Mesenchymal stem cell (in vitro differentiated cells and primary cell): ENCODE data around the gene PAGR1. TPM values are rescaled to one million over a fixed set of nuclear protein-coding genes. Genes with fewer than 3 reads are reported as not detected.

ENCODE experiments used
- DNase-seq: peaks from one replicate; pipeline ENCODE4 v3.0.0-alpha.2; 2013
- H2AFZ ChIP-seq: one replicate; pipeline ENCODE4 v1.6.1; 2013; ENCODE audit warnings: low read depth, mild to moderate bottlenecking, control low read depth, inconsistent platforms, low read length, moderate library complexity
- H2AK5ac ChIP-seq: 2 replicates; pipeline ENCODE4 v1.6.1; 2013; ENCODE audit warnings: low read length, moderate library complexity, mild to moderate bottlenecking, inconsistent platforms; ENCODE audit not compliant: severe bottlenecking
- H2BK120ac ChIP-seq: one replicate; pipeline ENCODE4 v1.6.1; 2013; ENCODE audit warnings: low read depth, mild to moderate bottlenecking, inconsistent platforms, low read length, moderate library complexity
- H2BK12ac ChIP-seq, 2 experiments: one replicate each; pipeline ENCODE4 v1.6.1; 2013; ENCODE audit warnings: inconsistent platforms in 2 of 2, low read length in 2 of 2, mild to moderate bottlenecking in 2 of 2, moderate library complexity in 2 of 2, control low read depth in 1 of 2
- H2BK15ac ChIP-seq: one replicate; pipeline ENCODE4 v1.6.1; 2013; ENCODE audit warnings: mild to moderate bottlenecking, low read depth, inconsistent platforms; ENCODE audit not compliant: poor library complexity, severe bottlenecking
- H2BK5ac ChIP-seq: 2 replicates; pipeline ENCODE4 v1.6.1; 2013; ENCODE audit warnings: low read depth, mild to moderate bottlenecking, low read length, control low read depth, inconsistent platforms; ENCODE audit not compliant: poor library complexity, severe bottlenecking
- H3K14ac ChIP-seq, 2 experiments: one replicate each; pipeline ENCODE4 v1.6.1; 2013; ENCODE audit warnings: inconsistent platforms in 2 of 2, low read length in 2 of 2, control low read depth in 1 of 2, mild to moderate bottlenecking in 1 of 2, moderate library complexity in 1 of 2
- H3K18ac ChIP-seq, 2 experiments: one replicate each; pipeline ENCODE4 v1.6.1; 2013; ENCODE audit warnings: inconsistent platforms in 2 of 2, low read length in 2 of 2, control low read depth in 1 of 2, low read depth in 1 of 2, mild to moderate bottlenecking in 1 of 2
- H3K23ac ChIP-seq, 2 experiments: one replicate each; pipeline ENCODE4 v1.6.1; 2013; ENCODE audit warnings: inconsistent platforms in 2 of 2, low read length in 2 of 2, mild to moderate bottlenecking in 2 of 2, moderate library complexity in 2 of 2, control low read depth in 1 of 2
- H3K27ac ChIP-seq: 2 replicates; pipeline ENCODE4 v1.5.1; 2013; ENCODE audit warnings: mild to moderate bottlenecking, moderate library complexity, low read length, control low read depth, inconsistent platforms; ENCODE audit not compliant: poor library complexity, severe bottlenecking
- H3K27me3 ChIP-seq, 2 experiments: 2 replicates each; pipeline versions ENCODE4 v1.6.1 to v1.7.0; 2013; ENCODE audit warnings: low read length in 2 of 2, mild to moderate bottlenecking in 2 of 2, moderate library complexity in 2 of 2, control low read depth in 1 of 2, inconsistent platforms in 1 of 2; ENCODE audit not compliant: control insufficient read depth in 1 of 2, insufficient read depth in 1 of 2
- H3K36me3 ChIP-seq, 2 experiments: 2 replicates each; pipeline versions ENCODE4 v1.6.1 to v1.7.0; 2013; ENCODE audit warnings: low read length in 2 of 2, control low read depth in 1 of 2, inconsistent platforms in 1 of 2, low read depth in 1 of 2, mild to moderate bottlenecking in 1 of 2; ENCODE audit not compliant: insufficient read depth in 2 of 2, control insufficient read depth in 1 of 2
- H3K4ac ChIP-seq, 2 experiments: one replicate each; pipeline ENCODE4 v1.6.1; 2013; ENCODE audit warnings: inconsistent platforms in 2 of 2, low read length in 2 of 2, mild to moderate bottlenecking in 2 of 2, moderate library complexity in 2 of 2, control low read depth in 1 of 2, low read depth in 1 of 2
- H3K4me1 ChIP-seq: 2 replicates; pipeline ENCODE4 v1.6.1; 2013; ENCODE audit warnings: low read depth, low read length, control low read depth; ENCODE audit not compliant: control insufficient read depth, insufficient read depth
- H3K4me2 ChIP-seq: 2 replicates; pipeline ENCODE4 v1.6.1; 2013; ENCODE audit warnings: low read length, mild to moderate bottlenecking, inconsistent platforms; ENCODE audit not compliant: poor library complexity, severe bottlenecking
- H3K4me3 ChIP-seq, 2 experiments: 2 replicates each; pipeline versions ENCODE4 v1.5.1 to v1.7.0; 2013; ENCODE audit warnings: low read length in 2 of 2, mild to moderate bottlenecking in 2 of 2, control low read depth in 1 of 2, low read depth in 1 of 2; ENCODE audit not compliant: insufficient read depth in 1 of 2
- H3K79me1 ChIP-seq: replicated peaks from 2 replicates; pipeline ENCODE4 v1.6.1; 2013; ENCODE audit warnings: mild to moderate bottlenecking, control low read depth, low read length, inconsistent platforms; ENCODE audit not compliant: poor library complexity, severe bottlenecking
- H3K9ac ChIP-seq: 2 replicates; pipeline ENCODE4 v1.7.0; 2013; ENCODE audit warnings: mild to moderate bottlenecking, low read length, moderate library complexity
- H3K9me3 ChIP-seq: 2 replicates; pipeline ENCODE4 v1.7.0; 2013; ENCODE audit warnings: mild to moderate bottlenecking, low read length; ENCODE audit not compliant: control insufficient read depth
- H4K8ac ChIP-seq: one replicate; pipeline ENCODE4 v1.6.1; 2013; ENCODE audit warnings: inconsistent platforms, mild to moderate bottlenecking, low read length, moderate library complexity
- H4K91ac ChIP-seq: one replicate; pipeline ENCODE4 v1.6.1; 2013; ENCODE audit warnings: mild to moderate bottlenecking, low read length, inconsistent platforms
- WGBS: methylation state at CpG from one replicate; pipeline ENCODE4 v1.1.7; 2013; ENCODE audit warnings: mixed read lengths; 5-methylcytosine and 5-hydroxymethylcytosine counted together
- polyA plus RNA-seq, 2 experiments: library from polyadenylated mRNA; stranded (reverse); fragments of 200-250 nt; gene quantifications; one replicate each; pipeline ENCODE4 v1.2.3, GENCODE V29; 2013

Gene PAGR1
- polyA plus RNA-seq (2013, experiment 1 of 2) = 16.9 TPM
- polyA plus RNA-seq (2013, experiment 2 of 2) = 17.5 TPM

- peak within 1 kb of the TSS; percentile 89 for H4K8ac ChIP-seq
- H2BK15ac ChIP-seq = peak within 1 kb of the TSS; percentile 86
- H3K9me3 ChIP-seq = no peaks in the 10 kb centered on the region
- no peak within 1 kb of the TSS for H2AK5ac ChIP-seq
- peak within 1 kb of the TSS; percentile 69 to 84 for H2BK12ac ChIP-seq
- H4K91ac ChIP-seq = peak within 1 kb of the TSS; percentile 78
- H3K4ac ChIP-seq = peak within 1 kb of the TSS; percentile 93 to 97
- H3K9ac ChIP-seq = peak within 1 kb of the TSS; percentile 93
- peak within 1 kb of the TSS; percentile 89 for H3K27ac ChIP-seq
- H3K79me1 ChIP-seq = peaks cover 10% of the 10 kb centered on the region
- peak within 1 kb of the TSS; percentile 50 for H2BK5ac ChIP-seq
- peak within 1 kb of the TSS; percentile 47 for H2AFZ ChIP-seq
- H3K23ac ChIP-seq = peak within 1 kb of the TSS in 1 of 2 experiments; percentile 34
- peak within 1 kb of the TSS; percentile 71 for H2BK120ac ChIP-seq
- peak within 1 kb of the TSS; percentile 90 for H3K4me2 ChIP-seq
- H3K27me3 ChIP-seq = no peaks in the 10 kb centered on the region
- whole genome bisulfite sequencing = under 1% methylated on average over 67 of the region's 70 CpGs
- peak; percentile 99 for DNase-seq
- peak within 1 kb of the TSS; percentile 71 to 90 for H3K4me3 ChIP-seq
- H3K18ac ChIP-seq = peak within 1 kb of the TSS; percentile 92 to 98
- peak within 1 kb of the TSS in 1 of 2 experiments; percentile 84 for H3K14ac ChIP-seq
- H3K36me3 ChIP-seq = peaks cover 11 to 22% of the 10 kb centered on the region in 2 experiments
- peaks cover 43% of the 10 kb centered on the region for H3K4me1 ChIP-seq
Measured at GRCh38 chr16:29815793-29816693, at the start of gene PAGR1. TSS of gene PAGR1 (plus strand) at chr16:29816152. CDS start at chr16:29816526, 374 bp downstream.

GRCh38 chr16:29766571-29766970, 49.4 kb upstream of the PAGR1 start:
- Histone ChIP-seq H3K18ac (no peak overlapping the region), H3K79me1 (no peaks in the 10 kb centered on the region), H3K4ac (no peak overlapping the region), H2AK5ac (no peak overlapping the region), H2BK120ac (no peak overlapping the region), H3K4me2 (no peak overlapping the region), H3K27ac (no peak overlapping the region), H3K4me3 (no peak overlapping the region), H3K9me3 (no peaks in the 10 kb centered on the region), H2AFZ (no peak overlapping the region), H3K27me3 (peaks cover 8 to 23% of the 10 kb centered on the region in 2 experiments), H2BK5ac (no peak overlapping the region), H4K8ac (no peak overlapping the region), H3K4me1 (no peaks in the 10 kb centered on the region), H3K14ac (no peak overlapping the region), H3K9ac (no peak overlapping the region), H4K91ac (no peak overlapping the region), H2BK12ac (no peak overlapping the region), H2BK15ac (no peak overlapping the region), H3K36me3 (no peaks in the 10 kb centered on the region), H3K23ac (no peak overlapping the region)
- 100% methylated on average over 1 of the region's 3 CpGs for WGBS
- DNase-seq = no peak

GRCh38 chr16:29767062-29767461, 48.9 kb upstream of the PAGR1 start:
- H2AK5ac ChIP-seq = no peak overlapping the region
- H3K4me1 ChIP-seq = no peaks in the 10 kb centered on the region
- no peak overlapping the region for H3K4me3 ChIP-seq
- H3K9ac ChIP-seq = no peak overlapping the region
- no peak overlapping the region for H3K4ac ChIP-seq
- H3K36me3 ChIP-seq = no peaks in the 10 kb centered on the region
- no peak overlapping the region for H3K18ac ChIP-seq
- H2BK15ac ChIP-seq = no peak overlapping the region
- DNase-seq = no peak
- no peak overlapping the region for H3K23ac ChIP-seq
- WGBS = 94% methylated on average over 2 of the region's 3 CpGs
- H4K91ac ChIP-seq = no peak overlapping the region
- H2BK120ac ChIP-seq = no peak overlapping the region
- H3K27me3 ChIP-seq = peaks cover 8 to 23% of the 10 kb centered on the region in 2 experiments
- H4K8ac ChIP-seq = no peak overlapping the region
- H3K14ac ChIP-seq = no peak overlapping the region
- H2AFZ ChIP-seq = no peak overlapping the region
- H3K27ac ChIP-seq = no peak overlapping the region
- H2BK12ac ChIP-seq = no peak overlapping the region
- H2BK5ac ChIP-seq = no peak overlapping the region
- H3K9me3 ChIP-seq = no peaks in the 10 kb centered on the region
- H3K79me1 ChIP-seq = no peaks in the 10 kb centered on the region
- no peak overlapping the region for H3K4me2 ChIP-seq

GRCh38 chr16:29769507-29769906, 46.4 kb upstream of the PAGR1 start:
- no peak overlapping the region for H3K18ac ChIP-seq
- 79% methylated on average over 2 of the region's 2 CpGs for WGBS
- no peak overlapping the region for H3K4ac ChIP-seq
- H3K4me1 ChIP-seq = no peaks in the 10 kb centered on the region
- no peak for DNase-seq
- peaks cover 4 to 7% of the 10 kb centered on the region in 2 experiments for H3K27me3 ChIP-seq
- no peak overlapping the region for H2BK15ac ChIP-seq
- no peak overlapping the region for H3K23ac ChIP-seq
- H2AK5ac ChIP-seq = no peak overlapping the region
- H3K4me3 ChIP-seq = no peak overlapping the region
- H3K27ac ChIP-seq = no peak overlapping the region
- no peaks in the 10 kb centered on the region for H3K9me3 ChIP-seq
- no peaks in the 10 kb centered on the region for H3K79me1 ChIP-seq
- H4K91ac ChIP-seq = no peak overlapping the region
- H3K9ac ChIP-seq = no peak overlapping the region
- H3K36me3 ChIP-seq = no peaks in the 10 kb centered on the region
- H3K4me2 ChIP-seq = no peak overlapping the region
- H4K8ac ChIP-seq = no peak overlapping the region
- no peak overlapping the region for H2BK120ac ChIP-seq
- no peak overlapping the region for H3K14ac ChIP-seq
- H2BK5ac ChIP-seq = no peak overlapping the region
- no peak overlapping the region for H2AFZ ChIP-seq
- no peak overlapping the region for H2BK12ac ChIP-seq
